HG03196 (cell line): ENCODE measurements around the gene NCAPG2.
A peak's percentile ranks its signal among the peaks of the same experiment; 100 is the strongest.
"Not testable (repeated sequence)": the region's sequence is repeated elsewhere in the genome, so short reads cannot be mapped to it uniquely, and the experiment has no call there.

Experiments
- ATAC-seq: cut with Tn5 transposase; IDR thresholded peaks from one replicate; pipeline ENCODE4 v1.9.1; 2021; ENCODE audit not compliant: unreplicated experiment

NCAPG2 gene

GRCh38 chr7:158710651-158711102 is 6.1 kb upstream of the NCAPG2 start:
- ATAC-seq, result no peak

- ATAC-seq, result no peak
Measured at GRCh38 chr7:158707610-158708009, 3.0 kb upstream of the NCAPG2 start.

GRCh38 chr7:158706710-158707590 is 2.3 kb upstream of the NCAPG2 start:
- no peak for ATAC-seq

- no peak for ATAC-seq
Measured at GRCh38 chr7:158706273-158706704, 1.7 kb upstream of the NCAPG2 start.

- no peak for ATAC-seq
Measured at GRCh38 chr7:158705234-158705850, 738 bp upstream of the NCAPG2 start.

- ATAC-seq, result not testable (repeated sequence)
Measured at GRCh38 chr7:158703679-158704523, 703 bp downstream of the NCAPG2 start.

GRCh38 chr7:158702944-158703343 is 1.7 kb downstream of the NCAPG2 start:
- ATAC-seq, result no peak

- no peak for ATAC-seq
Measured at GRCh38 chr7:158702196-158702595, 2.4 kb downstream of the NCAPG2 start.

- ATAC-seq, result no peak
Measured at GRCh38 chr7:158700008-158700407, 4.6 kb downstream of the NCAPG2 start.

GRCh38 chr7:158699341-158699740 is 5.3 kb downstream of the NCAPG2 start:
- ATAC-seq, result no peak

GRCh38 chr7:158698657-158699195 is 5.9 kb downstream of the NCAPG2 start:
- ATAC-seq, result no peak

- not testable (repeated sequence) for ATAC-seq
Measured at GRCh38 chr7:158697597-158697996, 7.0 kb downstream of the NCAPG2 start.

- ATAC-seq, result peak; percentile 70
Measured at GRCh38 chr7:158695726-158696452, 8.7 kb downstream of the NCAPG2 start.

- no peak for ATAC-seq
Measured at GRCh38 chr7:158695056-158695455, 9.5 kb downstream of the NCAPG2 start.

- ATAC-seq, result no peak
Measured at GRCh38 chr7:158694650-158695049, 10.0 kb downstream of the NCAPG2 start.

- ATAC-seq, result no peak
Measured at GRCh38 chr7:158689488-158689887, 15.1 kb downstream of the NCAPG2 start.

- no peak for ATAC-seq
Measured at GRCh38 chr7:158687406-158687805, 17.2 kb downstream of the NCAPG2 start.

- no peak for ATAC-seq
Measured at GRCh38 chr7:158685693-158686092, 18.9 kb downstream of the NCAPG2 start.

GRCh38 chr7:158684329-158684728 is 20.3 kb downstream of the NCAPG2 start:
- ATAC-seq, result no peak

GRCh38 chr7:158683541-158683940 is 21.1 kb downstream of the NCAPG2 start:
- no peak for ATAC-seq
